ENCODE measurements around the gene SH3PXD2A. TPM values are rescaled to one million over a fixed set of nuclear protein-coding genes. Genes with fewer than 3 reads are reported as not detected.
A peak's percentile ranks its signal among the peaks of the same experiment; 100 is the strongest.

The SH3PXD2A gene
- total and polyA plus RNA-seq, 10 of the 15 experiments (the other 5 are each of a cell fraction or from before 2014, with no cell fraction given), result 0.63 to 14.0 (median 4.4) TPM

DNA sequence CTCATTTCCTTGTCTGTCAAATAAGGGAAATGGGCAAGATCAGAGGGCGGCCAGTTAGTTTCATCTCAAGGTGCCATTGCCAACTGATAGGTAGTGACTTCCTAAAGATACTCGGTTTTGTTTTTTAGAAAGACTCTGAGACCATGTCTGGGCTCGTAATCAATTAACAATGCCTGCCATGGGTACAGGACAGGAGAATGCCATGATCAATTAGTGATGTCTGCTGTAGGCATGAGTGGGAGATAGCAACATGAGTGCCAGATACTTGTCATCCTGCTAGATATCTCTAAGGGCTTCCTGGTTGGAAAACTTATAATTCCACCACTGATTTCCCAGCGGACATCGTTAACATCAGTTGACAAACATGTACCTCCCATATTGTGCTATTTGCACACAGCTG is 64.8 kb downstream of the SH3PXD2A start:
- intact Hi-C loops (cut with micrococcal nuclease; ENCODE audit: unreplicated experiment), result no loop called here
- no peaks in the 10 kb centered on the region for H3K79me2 ChIP-seq (ENCODE audit: control insufficient read depth, insufficient read depth, low read length)
- H4K20me1 ChIP-seq (ENCODE audit: control insufficient read depth, insufficient read depth), result no peaks in the 10 kb centered on the region
- in situ Hi-C loops (cut with MboI), result no loop called here
- H3K4me2 ChIP-seq (ENCODE audit: control insufficient read depth, insufficient read depth), result no peak overlapping the region
- no TSS peak for BruUV-seq (replicated peaks)
- FAIRE-seq (no peak), ATAC-seq (no peak), DNase-seq (ENCODE audit: low read depth, low spot score) (no peak)
- TF ChIP-seq, protein P1, sequence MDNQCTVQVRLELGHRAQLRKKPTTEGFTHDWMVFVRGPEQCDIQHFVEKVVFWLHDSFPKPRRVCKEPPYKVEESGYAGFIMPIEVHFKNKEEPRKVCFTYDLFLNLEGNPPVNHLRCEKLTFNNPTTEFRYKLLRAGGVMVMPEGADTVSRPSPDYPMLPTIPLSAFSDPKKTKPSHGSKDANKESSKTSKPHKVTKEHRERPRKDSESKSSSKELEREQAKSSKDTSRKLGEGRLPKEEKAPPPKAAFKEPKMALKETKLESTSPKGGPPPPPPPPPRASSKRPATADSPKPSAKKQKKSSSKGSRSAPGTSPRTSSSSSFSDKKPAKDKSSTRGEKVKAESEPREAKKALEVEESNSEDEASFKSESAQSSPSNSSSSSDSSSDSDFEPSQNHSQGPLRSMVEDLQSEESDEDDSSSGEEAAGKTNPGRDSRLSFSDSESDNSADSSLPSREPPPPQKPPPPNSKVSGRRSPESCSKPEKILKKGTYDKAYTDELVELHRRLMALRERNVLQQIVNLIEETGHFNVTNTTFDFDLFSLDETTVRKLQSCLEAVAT (IDR thresholded peaks at IDR 0.05), result peak; percentile 42; the same call in 1 of the 2 replicates
- TF ChIP-seq, protein P2, sequence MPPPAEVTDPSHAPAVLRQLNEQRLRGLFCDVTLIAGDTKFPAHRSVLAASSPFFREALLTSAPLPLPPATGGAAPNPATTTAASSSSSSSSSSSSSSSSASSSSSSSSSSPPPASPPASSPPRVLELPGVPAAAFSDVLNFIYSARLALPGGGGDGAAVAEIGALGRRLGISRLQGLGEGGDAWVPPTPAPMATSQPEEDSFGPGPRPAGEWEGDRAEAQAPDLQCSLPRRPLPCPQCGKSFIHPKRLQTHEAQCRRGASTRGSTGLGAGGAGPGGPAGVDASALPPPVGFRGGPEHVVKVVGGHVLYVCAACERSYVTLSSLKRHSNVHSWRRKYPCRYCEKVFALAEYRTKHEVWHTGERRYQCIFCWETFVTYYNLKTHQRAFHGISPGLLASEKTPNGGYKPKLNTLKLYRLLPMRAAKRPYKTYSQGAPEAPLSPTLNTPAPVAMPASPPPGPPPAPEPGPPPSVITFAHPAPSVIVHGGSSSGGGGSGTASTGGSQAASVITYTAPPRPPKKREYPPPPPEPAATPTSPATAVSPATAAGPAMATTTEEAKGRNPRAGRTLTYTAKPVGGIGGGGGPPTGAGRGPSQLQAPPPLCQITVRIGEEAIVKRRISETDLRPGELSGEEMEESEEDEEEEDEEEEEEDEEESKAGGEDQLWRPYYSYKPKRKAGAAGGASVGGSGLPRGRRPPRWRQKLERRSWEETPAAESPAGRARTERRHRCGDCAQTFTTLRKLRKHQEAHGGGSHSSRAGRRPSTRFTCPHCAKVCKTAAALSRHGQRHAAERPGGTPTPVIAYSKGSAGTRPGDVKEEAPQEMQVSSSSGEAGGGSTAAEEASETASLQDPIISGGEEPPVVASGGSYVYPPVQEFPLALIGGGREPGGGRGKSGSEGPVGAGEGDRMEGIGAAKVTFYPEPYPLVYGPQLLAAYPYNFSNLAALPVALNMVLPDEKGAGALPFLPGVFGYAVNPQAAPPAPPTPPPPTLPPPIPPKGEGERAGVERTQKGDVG (CRISPR knock-in tag; IDR thresholded peaks at IDR 0.05), result no peak
- H3K9ac ChIP-seq (ENCODE audit: control insufficient read depth, insufficient read depth, low read length), result no peak overlapping the region
- H3K4me3 ChIP-seq, result no peak overlapping the region
- ChIA-PET POLR2A (no interaction called here), RAD21 (ENCODE audit: unreplicated experiment) (interaction anchor here (1.3 kb wide), 1 partner anchor 78 kb away, joined by 4 read pairs; no protein-coding TSS in a partner anchor), SMC1A (ENCODE audit: uncharacterized antibody, unreplicated experiment) (interaction anchor here (1.1 kb wide), 1 partner anchor 10 kb away, joined by 4 read pairs; no protein-coding TSS in a partner anchor), CTCF (no interaction called here)
- no peak overlapping the region for H3K27ac ChIP-seq (ENCODE audit: control insufficient read depth, insufficient read depth)
- H3K9me3 ChIP-seq (replicated peaks; ENCODE audit: control insufficient read depth, insufficient read depth, low read length), result no peaks in the 10 kb centered on the region
- H3K4me1 ChIP-seq (ENCODE audit: control insufficient read depth, insufficient read depth, low read length), result no peaks in the 10 kb centered on the region
- H3K27me3 ChIP-seq (replicated peaks in 1 of 2; ENCODE audit: control insufficient read depth in 2 of 2, insufficient read depth in 2 of 2, low read length in 1 of 2), result peaks cover 2 to 4% of the 10 kb centered on the region in 2 experiments; a peak in 1 of 4 replicates
- WGBS (ENCODE audit: insufficient coverage, insufficient replicate concordance, low lambda C conversion rate, missing lambda C conversion rate), result 86% methylated on average over 5 of the region's 5 CpGs
- no peak overlapping the region for H2AFZ ChIP-seq (ENCODE audit: control insufficient read depth, low read depth, low read length)
- no peaks in the 10 kb centered on the region for H3K36me3 ChIP-seq (ENCODE audit: control insufficient read depth in 2 of 2, insufficient read depth in 2 of 2, low read length in 1 of 2)

Data from GM12878 (cell line).